CD14-positive monocyte (primary cell): ENCODE measurements around the gene AFF3. TPM values are rescaled to one million over a fixed set of nuclear protein-coding genes. Genes with fewer than 3 reads are reported as not detected.
A peak's percentile ranks its signal among the peaks of the same experiment; 100 is the strongest.

Experiments
- DNase-seq, 3 donors: peaks; one replicate each; pipeline ENCODE4 v3.0.0-alpha.2; 2011 to 2022
- H2AFZ ChIP-seq: 2 replicates; pipeline ENCODE4 v1.6.0; 2012; ENCODE audit warnings: mild to moderate bottlenecking, low read depth, low read length, inconsistent platforms; ENCODE audit not compliant: insufficient read depth, poor library complexity, severe bottlenecking
- H3K27ac ChIP-seq, 2 donors: 1 replicate in 1 of 2; 2 replicates in 1 of 2; pipeline ENCODE4 v1.5.1; 2012 to 2013; ENCODE audit warnings: low read length in 2 of 2, control low read depth in 1 of 2, inconsistent platforms in 1 of 2, low read depth in 1 of 2, mild to moderate bottlenecking in 1 of 2
- H3K27me3 ChIP-seq, 2 donors: one replicate each; pipeline versions ENCODE4 v1.6.0 to v1.6.1; 2011 to 2013; ENCODE audit warnings: low read length in 2 of 2; ENCODE audit not compliant: control insufficient read depth in 2 of 2, insufficient read depth in 2 of 2
- H3K36me3 ChIP-seq, 2 donors: replicated peaks in 1 of 2; 1 replicate in 1 of 2; 2 replicates in 1 of 2; pipeline versions ENCODE4 v1.5.1 to v1.6.1; 2012 to 2013; ENCODE audit warnings: low read length in 2 of 2, control low read depth in 1 of 2, inconsistent platforms in 1 of 2, mild to moderate bottlenecking in 1 of 2; ENCODE audit not compliant: insufficient read depth in 2 of 2, control insufficient read depth in 1 of 2
- H3K4me1 ChIP-seq, 2 donors: 1 replicate in 1 of 2; 2 replicates in 1 of 2; pipeline versions ENCODE4 v1.5.1 to v1.6.1; 2012 to 2013; ENCODE audit warnings: low read length in 2 of 2, control low read depth in 1 of 2, inconsistent platforms in 1 of 2, mild to moderate bottlenecking in 1 of 2, moderate library complexity in 1 of 2; ENCODE audit not compliant: insufficient read depth in 2 of 2, control insufficient read depth in 1 of 2
- H3K4me2 ChIP-seq: replicated peaks from 2 replicates; pipeline ENCODE3; 2012; ENCODE audit warnings: low read length, moderate library complexity, mild to moderate bottlenecking; ENCODE audit not compliant: poor library complexity, severe bottlenecking; ENCODE audit errors: extremely low read depth
- H3K4me3 ChIP-seq, 3 experiments: fragments of 200-600 bp in 1 of 3; sonication (generic) in 1 of 3; replicated peaks in 1 of 3; 1 replicate in 2 of 3; 2 replicates in 1 of 3; pipeline ENCODE4 v1.5.1; 2011 to 2013; ENCODE audit warnings: low read length in 3 of 3, mild to moderate bottlenecking in 3 of 3, control low read depth in 2 of 3, low read depth in 2 of 3, inconsistent platforms in 1 of 3, moderate library complexity in 1 of 3
- H3K79me2 ChIP-seq: 2 replicates; pipeline ENCODE4 v1.6.0; 2012; ENCODE audit warnings: mild to moderate bottlenecking, control low read depth, inconsistent platforms, low read length, moderate library complexity; ENCODE audit not compliant: insufficient read depth
- H3K9ac ChIP-seq: 2 replicates; pipeline ENCODE4 v1.6.0; 2017; ENCODE audit warnings: low read length, mild to moderate bottlenecking; ENCODE audit not compliant: insufficient read depth, poor library complexity, severe bottlenecking
- H3K9me3 ChIP-seq, 2 donors: replicated peaks in 1 of 2; 1 replicate in 1 of 2; 2 replicates in 1 of 2; pipeline versions ENCODE4 v1.5.1 to v1.6.1; 2012 to 2013; ENCODE audit warnings: low read length in 2 of 2, control low read depth in 1 of 2; ENCODE audit not compliant: control insufficient read depth in 1 of 2, insufficient read depth in 1 of 2
- H4K20me1 ChIP-seq: 2 replicates; pipeline ENCODE4 v1.6.0; 2012; ENCODE audit warnings: mild to moderate bottlenecking, low read length, control low read depth, moderate library complexity; ENCODE audit not compliant: insufficient read depth
- H3K27ac Mint-ChIP-seq, 7 donors: one replicate each; pipeline ENCODE4 v1.8.0; 2020; ENCODE audit warnings: mild to moderate bottlenecking in 7 of 7, mixed read lengths in 7 of 7, moderate library complexity in 6 of 7, inconsistent platforms in 2 of 7
- H3K27me3 Mint-ChIP-seq, 3 donors: one replicate each; pipeline ENCODE4 v1.8.0; 2021 to 2022; ENCODE audit warnings: low read depth in 3 of 3, mild to moderate bottlenecking in 3 of 3, mixed read lengths in 3 of 3, moderate library complexity in 3 of 3, inconsistent platforms in 1 of 3
- H3K36me3 Mint-ChIP-seq, 2 donors: one replicate each; pipeline ENCODE4 v1.8.0; 2020; ENCODE audit warnings: mixed read lengths in 2 of 2, inconsistent platforms in 1 of 2, mild to moderate bottlenecking in 1 of 2
- H3K4me1 Mint-ChIP-seq: one replicate; pipeline ENCODE4 v1.8.0; 2020; ENCODE audit warnings: mild to moderate bottlenecking, mixed read lengths
- H3K4me3 Mint-ChIP-seq, 2 donors: one replicate each; pipeline ENCODE4 v1.8.0; 2020; ENCODE audit warnings: mild to moderate bottlenecking in 2 of 2, mixed read lengths in 2 of 2, moderate library complexity in 1 of 2
- H3K9me3 Mint-ChIP-seq, 7 donors: one replicate each; pipeline ENCODE4 v1.8.0; 2020 to 2022; ENCODE audit warnings: mixed read lengths in 7 of 7, mild to moderate bottlenecking in 6 of 7, moderate library complexity in 6 of 7, inconsistent platforms in 2 of 7
- WGBS: methylation state at CpG from one replicate; pipeline ENCODE4 v1.1.5; 2013; ENCODE audit warnings: missing lambda C conversion rate; ENCODE audit not compliant: insufficient coverage; 5-methylcytosine and 5-hydroxymethylcytosine counted together
- intact Hi-C, 2 donors: fragments of 100-400 bp; cut with micrococcal nuclease; formaldehyde crosslinking; loops; one replicate each; pipeline versions ENCODE4 v1.15.0 to v1.15.1; 2023
- polyA plus RNA-seq, 3 donors: library from polyadenylated mRNA; depleted of rRNA in 1 of 3; unstranded in 2 of 3; stranded (reverse) in 1 of 3; fragments of 300-500 nt in 2 of 3; fragments of >200 nt in 1 of 3; fragmentation: Illumina TruSeq in 2 of 3; gene quantifications; 1 replicate in 2 of 3; 2 replicates in 1 of 3; pipeline ENCODE4 v1.2.3, GENCODE V29; 2012 to 2021
- TF ChIP-seq, protein P1 (sequence below): fragments of 200-600 bp; IDR thresholded peaks from one replicate; pipeline ENCODE4 v1.8.0; 2022; ENCODE audit warnings: antibody characterized with exemption, mild to moderate bottlenecking

Gene AFF3
- polyA plus RNA-seq, 3 donors: 0.17 to 4.1 (median 0.49) TPM

DNA sequence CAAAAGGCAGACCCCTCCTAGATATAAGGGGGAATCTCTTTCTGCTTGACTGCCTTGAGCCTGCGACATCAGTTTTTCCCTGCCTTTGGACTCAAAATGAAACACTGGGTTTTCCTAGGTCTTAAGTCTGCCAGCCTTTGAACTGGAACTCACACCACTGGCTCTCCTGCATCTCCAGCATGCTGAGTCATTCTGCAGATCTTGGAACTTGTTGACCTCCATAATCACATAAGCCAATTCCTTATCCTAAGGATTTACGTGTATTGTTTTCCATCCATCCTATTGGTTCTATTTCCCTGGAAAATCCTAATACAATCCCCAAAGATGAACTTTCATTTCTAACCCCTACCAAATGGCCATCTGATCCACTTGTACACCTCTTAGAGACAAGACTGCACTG is 88.0 kb downstream of the AFF3 start:
- Histone ChIP-seq H3K36me3 (no peaks in the 10 kb centered on the region), H3K27me3 (no peaks in the 10 kb centered on the region), H3K4me2 (no peak overlapping the region), H3K27ac (no peak overlapping the region), H3K79me2 (no peaks in the 10 kb centered on the region), H3K4me3 (no peak overlapping the region), H2AFZ (no peak overlapping the region), H3K9me3 (no peaks in the 10 kb centered on the region), H3K4me1 (peaks cover 6 to 7% of the 10 kb centered on the region in 2 donors), H4K20me1 (no peaks in the 10 kb centered on the region), H3K9ac (no peak overlapping the region)
- no peaks in the 10 kb centered on the region for H3K9me3 Mint-ChIP-seq
- WGBS: 89% methylated on average over 1 of the region's 2 CpGs
- H3K27ac Mint-ChIP-seq: no peak overlapping the region
- intact Hi-C loops: no loop called here
- TF ChIP-seq, protein P1, sequence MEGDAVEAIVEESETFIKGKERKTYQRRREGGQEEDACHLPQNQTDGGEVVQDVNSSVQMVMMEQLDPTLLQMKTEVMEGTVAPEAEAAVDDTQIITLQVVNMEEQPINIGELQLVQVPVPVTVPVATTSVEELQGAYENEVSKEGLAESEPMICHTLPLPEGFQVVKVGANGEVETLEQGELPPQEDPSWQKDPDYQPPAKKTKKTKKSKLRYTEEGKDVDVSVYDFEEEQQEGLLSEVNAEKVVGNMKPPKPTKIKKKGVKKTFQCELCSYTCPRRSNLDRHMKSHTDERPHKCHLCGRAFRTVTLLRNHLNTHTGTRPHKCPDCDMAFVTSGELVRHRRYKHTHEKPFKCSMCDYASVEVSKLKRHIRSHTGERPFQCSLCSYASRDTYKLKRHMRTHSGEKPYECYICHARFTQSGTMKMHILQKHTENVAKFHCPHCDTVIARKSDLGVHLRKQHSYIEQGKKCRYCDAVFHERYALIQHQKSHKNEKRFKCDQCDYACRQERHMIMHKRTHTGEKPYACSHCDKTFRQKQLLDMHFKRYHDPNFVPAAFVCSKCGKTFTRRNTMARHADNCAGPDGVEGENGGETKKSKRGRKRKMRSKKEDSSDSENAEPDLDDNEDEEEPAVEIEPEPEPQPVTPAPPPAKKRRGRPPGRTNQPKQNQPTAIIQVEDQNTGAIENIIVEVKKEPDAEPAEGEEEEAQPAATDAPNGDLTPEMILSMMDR: no peak
- DNase-seq: no peak
- H3K4me3 Mint-ChIP-seq: no peak overlapping the region
- H3K27me3 Mint-ChIP-seq: no peaks in the 10 kb centered on the region
- H3K36me3 Mint-ChIP-seq: peaks cover 0 to 8% of the 10 kb centered on the region in 2 donors
- peaks cover 21% of the 10 kb centered on the region for H3K4me1 Mint-ChIP-seq

DNA sequence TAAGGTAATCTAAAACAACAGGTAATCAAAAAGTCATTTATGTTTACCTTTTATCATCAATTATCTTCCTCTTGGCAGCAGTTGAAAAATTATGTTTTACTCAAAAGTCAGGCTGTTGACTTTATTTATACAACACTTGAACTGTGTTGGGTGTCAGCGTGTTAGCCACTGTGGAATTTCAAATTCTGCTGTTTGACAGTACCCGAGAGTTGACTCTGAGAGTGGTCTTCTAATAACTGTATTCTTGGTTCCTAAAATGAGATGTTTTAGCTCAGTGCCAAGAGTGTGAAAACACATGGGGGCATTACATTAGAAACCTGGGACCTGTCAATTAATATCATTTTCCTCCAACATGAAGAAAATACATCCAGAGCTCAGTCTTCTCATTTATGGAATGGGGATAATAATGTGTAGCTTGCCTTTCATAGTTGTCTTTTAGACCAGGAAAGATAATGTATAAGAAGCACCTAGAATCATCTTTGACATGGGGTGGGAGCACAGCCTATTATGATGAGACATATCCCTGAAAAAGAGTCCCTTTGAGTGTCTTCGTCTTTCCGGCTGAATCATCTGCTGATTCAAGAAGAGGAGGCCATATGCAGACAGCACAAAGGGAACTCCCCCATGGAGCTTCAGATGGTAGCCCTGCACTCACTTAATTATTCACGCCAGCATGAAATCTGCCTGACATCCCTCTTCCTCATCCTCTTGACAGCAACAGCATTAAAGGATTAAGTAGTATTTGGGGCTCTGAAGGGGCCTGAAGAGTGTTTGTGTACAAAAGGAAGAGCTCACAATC is 89.1 kb downstream of the AFF3 start:
- Histone ChIP-seq H3K9ac (no peak overlapping the region), H3K36me3 (no peaks in the 10 kb centered on the region), H2AFZ (no peak overlapping the region), H3K27me3 (no peaks in the 10 kb centered on the region), H3K79me2 (no peaks in the 10 kb centered on the region), H4K20me1 (no peaks in the 10 kb centered on the region), H3K4me2 (no peak overlapping the region), H3K4me3 (no peak overlapping the region), H3K4me1 (peaks cover 6 to 7% of the 10 kb centered on the region in 2 donors), H3K9me3 (no peaks in the 10 kb centered on the region), H3K27ac (no peak overlapping the region)
- no peak overlapping the region for H3K4me3 Mint-ChIP-seq
- H3K27ac Mint-ChIP-seq: peak overlapping the region in 1 of 7 donors; percentile 26
- no peaks in the 10 kb centered on the region for H3K27me3 Mint-ChIP-seq
- peaks cover 21% of the 10 kb centered on the region for H3K4me1 Mint-ChIP-seq
- H3K36me3 Mint-ChIP-seq: peaks cover 0 to 10% of the 10 kb centered on the region in 2 donors
- DNase-seq: no peak
- 100% methylated on average over 3 of the region's 5 CpGs for WGBS
- intact Hi-C loops: no loop called here
- TF ChIP-seq, protein P1: no peak
- no peaks in the 10 kb centered on the region for H3K9me3 Mint-ChIP-seq
